NT2/D1 (cell line): ENCODE data around the gene FSTL1.

Experiments
- YY1 ChIP-seq: IDR thresholded peaks from 2 replicates; pipeline ENCODE4 v1.6.1; 2011; ENCODE audit not compliant: insufficient read length, insufficient read depth
- ZNF274 ChIP-seq: IDR thresholded peaks from 2 replicates; pipeline ENCODE4 v1.6.1; 2011; ENCODE audit warnings: mild to moderate bottlenecking, low read depth, low read length

DNA sequence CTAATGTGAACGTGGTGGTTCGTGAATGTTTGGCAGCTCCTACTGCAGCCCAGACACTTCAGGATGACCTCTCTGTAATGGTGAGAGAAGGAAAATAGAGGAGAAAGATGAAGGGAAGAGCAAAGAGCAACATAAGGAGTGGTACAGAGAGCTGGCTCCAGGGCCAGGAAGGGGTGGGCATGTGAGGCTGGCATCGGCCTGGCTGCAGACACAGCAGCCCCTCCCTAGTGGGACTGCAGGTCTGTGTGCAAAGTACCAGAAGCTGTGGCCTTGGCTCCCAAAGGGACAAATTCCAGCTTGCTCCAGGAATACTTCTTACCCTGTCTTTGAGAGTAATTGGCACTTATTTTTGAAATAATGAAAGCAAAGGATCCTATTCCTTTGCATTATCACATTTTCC is 10.0 kb downstream of the FSTL1 start:
- TF ChIP-seq ZNF274 (no peak), YY1 (no peak)
